Muscle of arm (tissue), 12 donors: Measurements from ENCODE around the gene PLPPR1. TPM values are rescaled to one million over a fixed set of nuclear protein-coding genes. Genes with fewer than 3 reads are reported as not detected.
"Not testable (repeated sequence)": the region's sequence is repeated elsewhere in the genome, so short reads cannot be mapped to it uniquely, and the experiment has no call there.

Source experiments
- DNase-seq: peaks from one replicate; pipeline ENCODE4 v3.0.0-alpha.2; 2013
- polyA plus RNA-seq, 12 donors: library from polyadenylated mRNA; unstranded; fragments of 120-200 nt; gene quantifications; one replicate each; pipeline ENCODE4 v1.2.1, GENCODE V29; 2013; ENCODE audit not compliant: insufficient read length in 12 of 12

PLPPR1 gene
- polyA plus RNA-seq, 12 donors: 2.1 to 11.5 (median 5.1) TPM; not detected in 1

GRCh38 chr9:101119206-101119819 lies 90.8 kb downstream of the PLPPR1 start:
- peak; percentile 7 for DNase-seq

GRCh38 chr9:101121836-101122399 lies 93.4 kb downstream of the PLPPR1 start:
- DNase-seq: no peak

GRCh38 chr9:101126556-101126955 lies 98.0 kb downstream of the PLPPR1 start:
- DNase-seq: no peak

- DNase-seq: not testable (repeated sequence)
These were observed 98.8 kb downstream of the PLPPR1 start for GRCh38 chr9:101127369-101127768.

- no peak for DNase-seq
These were observed 100.1 kb downstream of the PLPPR1 start for GRCh38 chr9:101128623-101129022.

- no peak for DNase-seq
These were observed 101.5 kb downstream of the PLPPR1 start for GRCh38 chr9:101130054-101130453.

- DNase-seq: no peak
These were observed 102.8 kb downstream of the PLPPR1 start for GRCh38 chr9:101131326-101131725.

GRCh38 chr9:101132801-101133200 lies 104.3 kb downstream of the PLPPR1 start:
- DNase-seq: no peak

- DNase-seq: no peak
These were observed 110.0 kb downstream of the PLPPR1 start for GRCh38 chr9:101138509-101138908.

- DNase-seq: no peak
These were observed 110.6 kb downstream of the PLPPR1 start for GRCh38 chr9:101139082-101139481.

- DNase-seq: no peak
These were observed 112.2 kb downstream of the PLPPR1 start for GRCh38 chr9:101140764-101141163.

GRCh38 chr9:101146508-101146907 lies 118.0 kb downstream of the PLPPR1 start:
- DNase-seq: no peak

- DNase-seq: no peak
These were observed 119.8 kb downstream of the PLPPR1 start for GRCh38 chr9:101148344-101148743.

- no peak for DNase-seq
These were observed 129.8 kb downstream of the PLPPR1 start for GRCh38 chr9:101158361-101158760.

- DNase-seq: no peak
These were observed 133.7 kb downstream of the PLPPR1 start for GRCh38 chr9:101162231-101162630.

GRCh38 chr9:101165131-101165530 lies 136.6 kb downstream of the PLPPR1 start:
- DNase-seq: no peak

- no peak for DNase-seq
These were observed 139.1 kb downstream of the PLPPR1 start for GRCh38 chr9:101167490-101168134.

- DNase-seq: no peak
These were observed 144.1 kb downstream of the PLPPR1 start for GRCh38 chr9:101172616-101173015.

- DNase-seq: no peak
These were observed 145.4 kb downstream of the PLPPR1 start for GRCh38 chr9:101173907-101174306.

GRCh38 chr9:101176384-101176783 lies 147.9 kb downstream of the PLPPR1 start:
- DNase-seq: no peak

GRCh38 chr9:101184813-101185278 lies 156.3 kb downstream of the PLPPR1 start:
- DNase-seq: no peak

GRCh38 chr9:101191723-101192122 lies 163.2 kb downstream of the PLPPR1 start:
- DNase-seq: no peak

GRCh38 chr9:101197026-101197425 lies 168.5 kb downstream of the PLPPR1 start:
- no peak for DNase-seq
